ENCODE results near the gene TMEM150A. TPM values are rescaled to one million over a fixed set of nuclear protein-coding genes. Genes with fewer than 3 reads are reported as not detected.

TMEM150A gene
- total and polyA plus RNA-seq, 2 of the 4 experiments (the other 2 are of a cell fraction): 4.8 to 16.3 TPM

DNA sequence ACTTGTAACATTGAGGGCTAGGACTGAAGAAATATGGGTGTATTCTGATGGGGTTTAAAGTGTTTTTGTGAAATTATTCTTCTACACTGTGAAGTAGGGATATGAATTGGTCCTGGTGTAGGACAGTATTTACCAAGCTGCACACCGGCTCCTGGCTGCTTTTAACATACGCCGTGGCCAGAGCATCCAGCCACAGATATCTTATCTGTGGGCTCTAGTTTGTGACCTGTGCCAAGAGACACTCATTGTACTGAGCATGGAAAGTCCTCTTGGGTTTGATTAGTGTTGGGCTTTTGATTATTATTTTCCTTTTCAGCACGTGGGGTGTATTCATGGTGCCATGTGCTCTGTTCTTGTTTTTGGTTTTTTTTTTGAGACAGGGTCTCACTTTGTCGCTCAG, 21.5 kb upstream of the TMEM150A start:
- peaks cover 57% of the 10 kb centered on the region for H3K36me3 ChIP-seq (ENCODE audit: control insufficient read depth, insufficient read depth, low read length)
- no peaks in the 10 kb centered on the region; the same call in 1 of the 2 replicates for H4K20me1 ChIP-seq (ENCODE audit: insufficient read depth, low read length)
- in situ Hi-C loops (cut with MboI; ENCODE audit: low sequenced_read_pairs): no loop called here
- no peak overlapping the region for H2BK15ac ChIP-seq (ENCODE audit: low read depth, low read length)
- H2BK20ac ChIP-seq (ENCODE audit: low read depth, low read length): no peak overlapping the region
- no peaks in the 10 kb centered on the region for H3K4me1 ChIP-seq (ENCODE audit: control insufficient read depth, insufficient read depth, low read length)
- ChIA-PET POLR2A (ENCODE audit: unreplicated experiment) (no interaction called here), CTCF (no interaction called here)
- no peak overlapping the region for H2AK5ac ChIP-seq (ENCODE audit: low read depth, low read length)
- TF ChIP-seq, protein P1, sequence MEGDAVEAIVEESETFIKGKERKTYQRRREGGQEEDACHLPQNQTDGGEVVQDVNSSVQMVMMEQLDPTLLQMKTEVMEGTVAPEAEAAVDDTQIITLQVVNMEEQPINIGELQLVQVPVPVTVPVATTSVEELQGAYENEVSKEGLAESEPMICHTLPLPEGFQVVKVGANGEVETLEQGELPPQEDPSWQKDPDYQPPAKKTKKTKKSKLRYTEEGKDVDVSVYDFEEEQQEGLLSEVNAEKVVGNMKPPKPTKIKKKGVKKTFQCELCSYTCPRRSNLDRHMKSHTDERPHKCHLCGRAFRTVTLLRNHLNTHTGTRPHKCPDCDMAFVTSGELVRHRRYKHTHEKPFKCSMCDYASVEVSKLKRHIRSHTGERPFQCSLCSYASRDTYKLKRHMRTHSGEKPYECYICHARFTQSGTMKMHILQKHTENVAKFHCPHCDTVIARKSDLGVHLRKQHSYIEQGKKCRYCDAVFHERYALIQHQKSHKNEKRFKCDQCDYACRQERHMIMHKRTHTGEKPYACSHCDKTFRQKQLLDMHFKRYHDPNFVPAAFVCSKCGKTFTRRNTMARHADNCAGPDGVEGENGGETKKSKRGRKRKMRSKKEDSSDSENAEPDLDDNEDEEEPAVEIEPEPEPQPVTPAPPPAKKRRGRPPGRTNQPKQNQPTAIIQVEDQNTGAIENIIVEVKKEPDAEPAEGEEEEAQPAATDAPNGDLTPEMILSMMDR (conservative IDR thresholded peaks at IDR 0.05; ENCODE audit: low read depth, low read length): no peak
- TF ChIP-seq SMC3 (IDR thresholded peaks at IDR 0.05; ENCODE audit: low read depth, low read length) (no peak), FOS (IDR thresholded peaks at IDR 0.05; ENCODE audit: low read depth, low read length) (no peak), BHLHE40 (IDR thresholded peaks at IDR 0.05; ENCODE audit: low read depth, low read length) (no peak), RCOR1 (IDR thresholded peaks at IDR 0.05; ENCODE audit: insufficient replicate concordance, low read length) (no peak)
- TF ChIP-seq, protein P2, sequence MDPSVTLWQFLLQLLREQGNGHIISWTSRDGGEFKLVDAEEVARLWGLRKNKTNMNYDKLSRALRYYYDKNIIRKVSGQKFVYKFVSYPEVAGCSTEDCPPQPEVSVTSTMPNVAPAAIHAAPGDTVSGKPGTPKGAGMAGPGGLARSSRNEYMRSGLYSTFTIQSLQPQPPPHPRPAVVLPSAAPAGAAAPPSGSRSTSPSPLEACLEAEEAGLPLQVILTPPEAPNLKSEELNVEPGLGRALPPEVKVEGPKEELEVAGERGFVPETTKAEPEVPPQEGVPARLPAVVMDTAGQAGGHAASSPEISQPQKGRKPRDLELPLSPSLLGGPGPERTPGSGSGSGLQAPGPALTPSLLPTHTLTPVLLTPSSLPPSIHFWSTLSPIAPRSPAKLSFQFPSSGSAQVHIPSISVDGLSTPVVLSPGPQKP (IDR thresholded peaks at IDR 0.05; ENCODE audit: borderline replicate concordance, low read depth, low read length): no peak
- TF ChIP-seq, protein P3, sequence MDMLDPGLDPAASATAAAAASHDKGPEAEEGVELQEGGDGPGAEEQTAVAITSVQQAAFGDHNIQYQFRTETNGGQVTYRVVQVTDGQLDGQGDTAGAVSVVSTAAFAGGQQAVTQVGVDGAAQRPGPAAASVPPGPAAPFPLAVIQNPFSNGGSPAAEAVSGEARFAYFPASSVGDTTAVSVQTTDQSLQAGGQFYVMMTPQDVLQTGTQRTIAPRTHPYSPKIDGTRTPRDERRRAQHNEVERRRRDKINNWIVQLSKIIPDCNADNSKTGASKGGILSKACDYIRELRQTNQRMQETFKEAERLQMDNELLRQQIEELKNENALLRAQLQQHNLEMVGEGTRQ (IDR thresholded peaks at IDR 0.05; ENCODE audit: low read depth, low read length): no peak
- DNase-seq (no peak), ATAC-seq (ENCODE audit: low read depth) (no peak)
- no peak overlapping the region for H3K14ac ChIP-seq (replicated peaks; ENCODE audit: low read depth, low read length)
- H3K79me1 ChIP-seq (ENCODE audit: low read depth in 1 of 2, low read length in 2 of 2): peaks cover 25 to 26% of the 10 kb centered on the region in 2 experiments
- no peak overlapping the region for H3K56ac ChIP-seq (ENCODE audit: extremely low read depth, insufficient read depth, low read length)
- no peak overlapping the region for H4K8ac ChIP-seq (ENCODE audit: low read depth in 2 of 2, low read length in 2 of 2)
- intact Hi-C loops (cut with micrococcal nuclease): no loop called here
- no peak overlapping the region for H3K4me3 ChIP-seq (ENCODE audit: insufficient read depth, low read depth, low read length)
- no peak overlapping the region for H4K91ac ChIP-seq (ENCODE audit: insufficient read depth, low read depth, low read length)
- no peaks in the 10 kb centered on the region for H3K27me3 ChIP-seq (ENCODE audit: control insufficient read depth, insufficient read depth, low read length)
- dilution Hi-C loops (cut with HindIII; ENCODE audit: low sequenced_read_pairs, unreplicated experiment): no loop called here
- no peak overlapping the region for H2BK5ac ChIP-seq (ENCODE audit: low read depth, low read length, poor library complexity, severe bottlenecking)
- no peak overlapping the region for H2AFZ ChIP-seq (replicated peaks; ENCODE audit: low read length, poor library complexity)
- H2AK9ac ChIP-seq (replicated peaks; ENCODE audit: low read depth, low read length, poor library complexity): no peak overlapping the region
- H2BK120ac ChIP-seq (ENCODE audit: low read depth, low read length): no peak overlapping the region
- 80% methylated on average over 3 of the region's 5 CpGs; no CpG with 5 or more reads in 1 of the 2 experiments for WGBS, 2 experiments (ENCODE audit: extremely low coverage in 2 of 2, insufficient read length in 1 of 2)
- no peak overlapping the region for H3K4ac ChIP-seq (ENCODE audit: low read depth, low read length)
- BruUV-seq (replicated peaks): no TSS peak
- H3K9ac ChIP-seq (ENCODE audit: low read depth, low read length): no peak overlapping the region
- no peaks in the 10 kb centered on the region for H3K9me3 ChIP-seq (ENCODE audit: control insufficient read depth, insufficient read depth, low read length)
- H3K23ac ChIP-seq (ENCODE audit: low read depth, low read length): no peak overlapping the region
- no peak overlapping the region for H3K4me2 ChIP-seq (ENCODE audit: low read depth, low read length)
- H3K18ac ChIP-seq (ENCODE audit: low read depth, low read length): no peak overlapping the region
- H3K9me1 ChIP-seq (ENCODE audit: insufficient read depth, low read length): no peaks in the 10 kb centered on the region
- H4K5ac ChIP-seq (ENCODE audit: low read depth, low read length): no peak overlapping the region
- no peak overlapping the region for H3K27ac ChIP-seq (ENCODE audit: insufficient read depth, low read length)

All from IMR-90 (cell line).